Stimulated activated naive B cell treated with anti-CD40 and anti-IgM and Interleukin-4, amounts not matched to agents 10 μg/mL and 1 μg/mL and 100 μg/mL, for 72 hours (primary cell): ENCODE results near the gene NBPF1.
"Not testable (repeated sequence)": the region's sequence is repeated elsewhere in the genome, so short reads cannot be mapped to it uniquely, and the experiment has no call there.

ENCODE experiments used
- ATAC-seq, 2 donors: fragments of 150-1000 bp; cut with Tn5 transposase; replicated peaks; 2 replicates each; pipeline ENCODE4 v1.10.0; 2021; ENCODE audit warnings: moderate library complexity in 1 of 2
- DNase-seq: peaks from one replicate; pipeline ENCODE4 v3.0.0; 2021
- H3K27ac Mint-ChIP-seq: one replicate; pipeline ENCODE4 v1.8.0; 2022; ENCODE audit warnings: mild to moderate bottlenecking, mixed read lengths
- H3K27me3 Mint-ChIP-seq, 2 donors: one replicate each; pipeline ENCODE4 v1.8.0; 2022; ENCODE audit warnings: mixed read lengths in 2 of 2
- H3K36me3 Mint-ChIP-seq, 2 donors: one replicate each; pipeline ENCODE4 v1.8.0; 2022; ENCODE audit warnings: mixed read lengths in 2 of 2, mild to moderate bottlenecking in 1 of 2
- H3K4me1 Mint-ChIP-seq, 2 donors: one replicate each; pipeline ENCODE4 v1.8.0; 2022; ENCODE audit warnings: mixed read lengths in 2 of 2, mild to moderate bottlenecking in 1 of 2
- H3K4me3 Mint-ChIP-seq, 2 donors: one replicate each; pipeline ENCODE4 v1.8.0; 2022; ENCODE audit warnings: mild to moderate bottlenecking in 2 of 2, mixed read lengths in 2 of 2, moderate library complexity in 1 of 2
- H3K9me3 Mint-ChIP-seq, 2 donors: one replicate each; pipeline ENCODE4 v1.8.0; 2022; ENCODE audit warnings: mixed read lengths in 2 of 2, mild to moderate bottlenecking in 1 of 2

Gene NBPF1

GRCh38 chr1:16613185-16614147 lies at the start of gene NBPF1:
Gene NBPF1, minus strand, starts transcription at chr1:16613564.
- no peaks in the 10 kb centered on the region for H3K9me3 Mint-ChIP-seq
- H3K27ac Mint-ChIP-seq, result no peak within 1 kb of the TSS
- H3K27me3 Mint-ChIP-seq, result no peaks in the 10 kb centered on the region
- H3K4me1 Mint-ChIP-seq, result no peaks in the 10 kb centered on the region
- H3K36me3 Mint-ChIP-seq, result no peaks in the 10 kb centered on the region
- H3K4me3 Mint-ChIP-seq, result no peak within 1 kb of the TSS
- peak; percentile 97 to 98 for ATAC-seq
- DNase-seq, result peak; percentile 98

- not testable (repeated sequence) for ATAC-seq, H3K9me3 Mint-ChIP-seq, H3K4me3 Mint-ChIP-seq, H3K4me1 Mint-ChIP-seq, H3K36me3 Mint-ChIP-seq, H3K27me3 Mint-ChIP-seq, H3K27ac Mint-ChIP-seq, DNase-seq
Measured at GRCh38 chr1:16658234-16658633, 44.9 kb upstream of the NBPF1 start.

DNA sequence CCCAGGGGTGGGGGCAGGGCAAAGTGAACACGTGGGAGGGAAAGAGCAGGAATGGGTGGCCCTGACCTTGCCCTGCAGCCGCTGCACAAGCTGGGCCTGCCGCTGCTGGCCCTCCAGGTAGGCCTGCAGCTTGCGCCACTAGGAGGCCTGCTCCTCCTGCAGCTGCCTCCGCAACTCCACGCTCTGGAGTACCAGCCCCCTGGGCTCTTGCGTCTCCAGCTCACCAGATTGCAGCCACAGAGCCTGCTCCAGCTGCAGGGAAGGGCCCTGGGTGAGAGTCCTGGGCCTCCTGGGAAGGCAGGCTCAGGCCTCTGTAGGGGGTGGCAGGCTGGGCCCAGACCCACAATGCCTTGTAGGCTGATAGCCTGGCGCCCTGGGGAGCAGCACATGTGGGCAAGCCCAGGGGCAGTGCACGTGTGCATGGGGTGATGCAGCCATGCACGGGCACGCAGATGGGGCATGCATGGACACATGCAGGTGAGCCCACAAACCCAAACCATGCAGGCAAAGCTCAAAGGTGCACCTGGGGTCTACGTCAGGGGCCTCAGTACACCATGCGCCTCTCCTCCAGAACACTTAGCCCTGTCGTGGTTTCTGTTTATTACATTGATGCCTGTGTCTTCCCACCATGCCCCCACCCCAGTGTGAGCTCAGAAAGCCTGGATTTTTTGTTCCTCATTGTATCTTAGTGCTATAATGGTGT lies 43.8 kb upstream of the NBPF1 start:
- not testable (repeated sequence) for H3K27me3 Mint-ChIP-seq, ATAC-seq, DNase-seq, H3K4me3 Mint-ChIP-seq, H3K36me3 Mint-ChIP-seq, H3K9me3 Mint-ChIP-seq, H3K27ac Mint-ChIP-seq, H3K4me1 Mint-ChIP-seq

GRCh38 chr1:16656574-16656973 lies 43.2 kb upstream of the NBPF1 start:
- H3K4me3 Mint-ChIP-seq, H3K36me3 Mint-ChIP-seq, H3K27ac Mint-ChIP-seq, H3K27me3 Mint-ChIP-seq, DNase-seq, H3K9me3 Mint-ChIP-seq, H3K4me1 Mint-ChIP-seq: not testable (repeated sequence)
- ATAC-seq, result peak; percentile 52 to 61

DNA sequence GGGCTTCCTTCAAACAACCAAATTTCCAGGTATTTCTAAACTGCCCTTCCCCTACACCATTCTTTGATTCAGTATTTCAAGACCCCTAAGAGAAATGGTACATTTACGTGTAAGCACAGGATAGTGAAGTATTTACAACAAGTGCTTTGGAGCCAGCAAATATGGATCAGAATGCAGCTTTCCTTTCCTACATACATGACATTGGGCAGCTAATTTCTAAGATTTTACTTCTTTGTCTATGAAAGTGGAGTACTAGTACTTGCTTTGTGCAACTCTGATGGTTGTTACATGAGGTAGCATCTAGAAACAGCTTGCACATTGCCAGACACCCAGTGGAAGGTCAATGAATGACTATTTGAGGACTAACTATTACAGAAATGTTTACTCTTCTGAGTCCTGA lies 38.2 kb upstream of the NBPF1 start:
- not testable (repeated sequence) for H3K27me3 Mint-ChIP-seq, ATAC-seq, H3K27ac Mint-ChIP-seq, DNase-seq, H3K36me3 Mint-ChIP-seq, H3K4me3 Mint-ChIP-seq, H3K9me3 Mint-ChIP-seq, H3K4me1 Mint-ChIP-seq

DNA sequence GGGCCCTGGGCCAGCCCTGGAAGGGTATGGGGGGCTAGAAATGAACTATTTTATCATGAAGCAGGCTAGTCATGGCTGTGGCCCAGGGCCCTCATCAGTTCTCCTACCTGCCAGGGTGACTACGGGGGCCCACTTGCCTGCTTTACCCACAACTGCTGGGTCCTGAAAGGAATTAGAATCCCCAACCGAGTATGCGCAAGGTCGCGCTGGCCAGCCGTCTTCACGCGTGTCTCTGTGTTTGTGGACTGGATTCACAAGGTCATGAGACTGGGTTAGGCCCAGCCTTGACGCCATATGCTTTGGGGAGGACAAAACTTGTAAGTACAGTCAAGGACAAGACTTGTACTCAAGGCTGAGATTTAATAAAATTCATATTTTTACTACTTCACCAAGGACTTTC lies 36.6 kb upstream of the NBPF1 start:
- not testable (repeated sequence) for H3K27me3 Mint-ChIP-seq, H3K4me3 Mint-ChIP-seq, ATAC-seq, H3K36me3 Mint-ChIP-seq, H3K9me3 Mint-ChIP-seq, DNase-seq, H3K4me1 Mint-ChIP-seq, H3K27ac Mint-ChIP-seq

DNA sequence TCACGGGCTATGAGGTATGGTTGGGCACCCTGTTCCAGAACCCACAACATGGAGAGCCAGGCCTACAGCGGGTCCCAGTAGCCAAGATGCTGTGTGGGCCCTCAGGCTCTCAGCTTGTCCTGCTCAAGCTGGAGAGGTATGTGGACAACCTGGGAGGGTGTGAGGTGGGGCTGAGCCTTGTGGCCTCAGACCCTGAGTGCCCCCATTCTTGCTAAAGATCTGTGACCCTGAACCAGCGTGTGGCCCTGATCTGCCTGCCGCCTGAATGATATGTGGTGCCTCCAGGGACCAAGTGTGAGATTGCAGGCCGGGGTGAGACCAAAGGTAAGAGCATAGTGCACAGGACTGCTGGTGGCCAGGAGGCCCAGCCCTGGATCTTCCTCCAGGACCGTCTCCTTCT lies 36.0 kb upstream of the NBPF1 start:
- not testable (repeated sequence) for H3K4me1 Mint-ChIP-seq, DNase-seq, H3K27ac Mint-ChIP-seq, ATAC-seq, H3K4me3 Mint-ChIP-seq, H3K27me3 Mint-ChIP-seq, H3K9me3 Mint-ChIP-seq, H3K36me3 Mint-ChIP-seq

GRCh38 chr1:16648756-16649155 lies 35.4 kb upstream of the NBPF1 start:
- not testable (repeated sequence) for H3K27ac Mint-ChIP-seq, H3K36me3 Mint-ChIP-seq, H3K27me3 Mint-ChIP-seq, H3K4me3 Mint-ChIP-seq, H3K4me1 Mint-ChIP-seq, H3K9me3 Mint-ChIP-seq, ATAC-seq, DNase-seq

DNA sequence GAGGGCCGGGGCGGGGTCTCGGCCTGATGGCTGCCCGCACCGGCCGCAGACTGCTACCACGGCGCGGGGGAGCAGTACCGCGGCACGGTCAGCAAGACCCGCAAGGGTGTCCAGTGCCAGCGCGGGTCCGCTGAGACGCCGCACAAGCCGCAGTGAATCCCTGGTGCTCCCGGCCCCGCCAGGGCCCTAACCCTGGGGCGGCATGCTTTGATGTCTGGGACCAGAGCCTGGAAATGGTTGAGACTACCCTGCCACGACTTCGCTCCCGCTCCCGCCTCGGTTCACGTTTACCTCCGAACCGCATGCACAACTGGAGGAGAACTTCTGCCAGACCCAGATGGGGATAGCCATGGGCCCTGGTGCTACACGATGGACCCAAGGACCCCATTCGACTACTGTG lies 34.9 kb upstream of the NBPF1 start:
- H3K4me1 Mint-ChIP-seq, H3K27me3 Mint-ChIP-seq, H3K27ac Mint-ChIP-seq, H3K4me3 Mint-ChIP-seq, DNase-seq, ATAC-seq, H3K9me3 Mint-ChIP-seq, H3K36me3 Mint-ChIP-seq: not testable (repeated sequence)

GRCh38 chr1:16647179-16648176 lies 34.1 kb upstream of the NBPF1 start:
- not testable (repeated sequence) for H3K27ac Mint-ChIP-seq, H3K36me3 Mint-ChIP-seq, H3K9me3 Mint-ChIP-seq, ATAC-seq, H3K4me1 Mint-ChIP-seq, H3K27me3 Mint-ChIP-seq
- peak overlapping the region; percentile 44 to 55 for H3K4me3 Mint-ChIP-seq
- peak; percentile 11 for DNase-seq

GRCh38 chr1:16646716-16647115 lies 33.4 kb upstream of the NBPF1 start:
- not testable (repeated sequence) for H3K36me3 Mint-ChIP-seq, H3K27ac Mint-ChIP-seq, H3K4me1 Mint-ChIP-seq, H3K27me3 Mint-ChIP-seq, H3K4me3 Mint-ChIP-seq, DNase-seq, ATAC-seq, H3K9me3 Mint-ChIP-seq

DNA sequence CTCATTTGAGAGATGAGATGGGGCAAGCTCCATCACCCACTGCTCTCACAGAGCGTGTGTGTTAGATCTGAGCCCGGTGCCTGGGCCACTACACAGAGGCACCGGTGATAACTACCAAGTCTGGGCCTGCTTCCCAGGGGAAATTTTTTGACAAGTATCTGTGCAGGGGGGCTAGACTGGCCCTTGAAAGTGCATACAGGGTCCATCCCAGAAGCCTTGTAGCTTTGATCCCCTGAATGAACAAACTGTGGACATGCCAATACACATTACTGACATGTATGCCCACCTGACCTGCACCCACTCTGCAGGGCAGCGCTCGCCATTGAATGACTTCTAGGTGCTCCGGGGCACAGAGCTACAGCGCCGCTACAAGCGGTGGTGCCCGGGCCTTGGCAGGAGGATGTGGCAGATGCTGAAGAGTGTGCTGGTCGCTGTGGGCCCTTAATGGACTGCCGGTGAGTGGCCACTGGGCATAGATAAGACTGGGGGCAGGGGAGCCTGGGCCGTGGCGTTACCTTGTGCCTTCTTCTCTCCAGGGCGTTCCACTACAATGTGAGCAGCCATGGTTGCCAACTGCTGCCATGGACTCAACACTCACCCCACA lies 32.8 kb upstream of the NBPF1 start:
- ATAC-seq, H3K9me3 Mint-ChIP-seq, H3K4me1 Mint-ChIP-seq, H3K27me3 Mint-ChIP-seq, H3K27ac Mint-ChIP-seq, H3K36me3 Mint-ChIP-seq: not testable (repeated sequence)
- DNase-seq, result peak; percentile 6
- H3K4me3 Mint-ChIP-seq, result peak overlapping the region in 1 of 2 donors; percentile 39

DNA sequence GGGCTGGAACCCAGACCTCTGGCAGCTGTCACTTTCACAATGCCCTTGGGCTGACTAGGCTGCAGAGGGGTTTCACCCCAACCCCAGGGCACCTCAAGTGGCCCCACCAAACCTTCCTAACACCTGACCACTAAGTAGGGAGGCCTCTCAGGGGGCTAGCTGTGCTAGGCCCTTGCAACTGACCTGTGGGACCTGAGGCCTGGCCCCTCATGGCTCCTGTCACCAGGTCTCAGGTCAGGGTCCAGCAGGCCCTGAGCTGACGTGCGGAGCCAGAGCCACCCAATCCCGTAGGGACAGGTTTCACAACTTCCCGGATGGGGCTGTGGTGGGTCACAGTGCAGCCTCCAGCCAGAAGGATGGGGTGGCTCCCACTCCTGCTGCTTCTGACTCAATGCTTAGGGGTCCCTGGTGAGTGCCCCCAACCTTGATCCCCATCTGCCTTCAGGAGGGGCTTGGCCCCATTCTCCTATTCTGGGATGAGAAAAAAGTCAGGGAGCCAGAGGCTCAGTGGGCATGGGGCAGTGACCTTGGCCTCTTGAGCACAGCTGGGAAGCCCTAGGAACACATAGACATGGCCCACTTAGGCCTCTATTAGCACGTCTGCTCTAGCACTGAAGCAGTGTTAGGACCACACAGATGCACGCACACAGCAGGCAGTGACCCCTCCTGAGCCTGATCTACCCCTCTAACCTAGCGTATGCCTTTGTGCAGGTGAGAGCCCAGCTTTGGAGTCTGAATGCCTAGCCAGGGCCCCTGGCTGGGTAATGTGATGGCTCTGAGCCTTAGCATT lies 32.1 kb upstream of the NBPF1 start:
- DNase-seq (peak; percentile 32), ATAC-seq (peak; percentile 2 to 11)
- H3K9me3 Mint-ChIP-seq, H3K4me3 Mint-ChIP-seq, H3K4me1 Mint-ChIP-seq, H3K27me3 Mint-ChIP-seq, H3K27ac Mint-ChIP-seq, H3K36me3 Mint-ChIP-seq: not testable (repeated sequence)
